ENCODE measurements around the gene OCIAD1. TPM values are rescaled to one million over a fixed set of nuclear protein-coding genes. Genes with fewer than 3 reads are reported as not detected.
"Not testable (repeated sequence)": the region's sequence is repeated elsewhere in the genome, so short reads cannot be mapped to it uniquely, and the experiment has no call there.

Gene OCIAD1
- total and polyA plus RNA-seq, 2 donors, result 105 to 182 TPM

DNA sequence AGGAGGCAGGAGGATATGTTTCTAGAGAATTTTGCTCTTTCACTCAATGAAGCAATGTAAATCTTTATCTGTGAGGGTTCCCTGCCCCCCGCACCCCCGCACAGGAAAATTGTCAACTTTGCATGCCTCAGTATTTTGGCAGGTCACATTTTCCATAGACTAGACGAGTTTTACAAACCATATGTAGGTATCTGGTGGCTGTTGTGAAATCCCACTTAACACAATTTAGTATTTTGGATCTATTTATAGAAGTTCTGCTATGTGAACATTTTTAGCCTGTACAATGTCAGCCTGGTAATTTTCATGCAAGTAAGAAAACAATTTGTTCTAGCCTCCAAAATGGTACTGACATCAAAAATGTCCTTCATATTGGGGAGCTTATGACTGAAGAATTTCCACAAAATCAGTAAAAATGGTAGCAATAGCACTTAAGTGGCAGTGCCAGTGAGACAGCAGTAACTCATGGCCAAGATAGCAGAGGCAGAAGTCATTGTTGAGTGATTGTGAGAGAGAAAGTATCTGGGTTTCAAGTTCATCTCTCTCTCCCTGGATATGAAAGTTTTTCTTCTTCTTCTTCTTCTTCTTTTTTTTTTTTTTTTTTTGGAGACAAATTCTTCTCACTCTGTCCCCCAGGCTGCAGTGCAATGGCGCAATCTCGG is 38.4 kb upstream of the OCIAD1 start:
- no peaks in the 10 kb centered on the region for H3K27me3 ChIP-seq (ENCODE audit: control insufficient read depth in 2 of 2, insufficient read depth in 1 of 2, low read length in 1 of 2)
- H3K36me3 ChIP-seq (ENCODE audit: control insufficient read depth in 2 of 2, insufficient read depth in 2 of 2, low read length in 1 of 2), result no peaks in the 10 kb centered on the region
- no peak overlapping the region for H3K27ac ChIP-seq (ENCODE audit: low read depth in 1 of 2, low read length in 1 of 2)
- no peaks in the 10 kb centered on the region for H3K4me1 ChIP-seq (ENCODE audit: control insufficient read depth in 2 of 2, insufficient read depth in 2 of 2, low read length in 2 of 2)
- DNase-seq (ENCODE audit: low read depth in 6 of 9, low spot score in 9 of 9), result no peak
- WGBS, result 88% methylated on average over 5 of the region's 5 CpGs
- H3K4me3 ChIP-seq (ENCODE audit: low read length in 2 of 2), result no peak overlapping the region
- no peaks in the 10 kb centered on the region for H3K9me3 ChIP-seq (ENCODE audit: control insufficient read depth in 2 of 2, insufficient read depth in 1 of 2, low read length in 1 of 2)

GRCh38 chr4:48795108-48795507 is 35.8 kb upstream of the OCIAD1 start:
- no peaks in the 10 kb centered on the region for H3K4me1 ChIP-seq (ENCODE audit: control insufficient read depth in 2 of 2, insufficient read depth in 2 of 2, low read length in 2 of 2)
- H3K27ac ChIP-seq (ENCODE audit: low read depth in 1 of 2, low read length in 1 of 2), result no peak overlapping the region
- H3K9me3 ChIP-seq (ENCODE audit: control insufficient read depth in 2 of 2, insufficient read depth in 1 of 2, low read length in 1 of 2), result no peaks in the 10 kb centered on the region
- H3K36me3 ChIP-seq (ENCODE audit: control insufficient read depth in 2 of 2, insufficient read depth in 2 of 2, low read length in 1 of 2), result no peaks in the 10 kb centered on the region
- DNase-seq (ENCODE audit: low read depth in 6 of 9, low spot score in 9 of 9), result no peak
- no peaks in the 10 kb centered on the region for H3K27me3 ChIP-seq (ENCODE audit: control insufficient read depth in 2 of 2, insufficient read depth in 1 of 2, low read length in 1 of 2)
- H3K4me3 ChIP-seq (ENCODE audit: low read length in 2 of 2), result no peak overlapping the region
- 97% methylated on average over 3 of the region's 3 CpGs for WGBS

- H3K36me3 ChIP-seq (ENCODE audit: control insufficient read depth in 2 of 2, insufficient read depth in 2 of 2, low read length in 1 of 2), result no peaks in the 10 kb centered on the region
- H3K4me1 ChIP-seq (ENCODE audit: control insufficient read depth in 2 of 2, insufficient read depth in 2 of 2, low read length in 2 of 2), result no peaks in the 10 kb centered on the region
- H3K27me3 ChIP-seq (ENCODE audit: control insufficient read depth in 2 of 2, insufficient read depth in 1 of 2, low read length in 1 of 2), result no peaks in the 10 kb centered on the region
- no peak for DNase-seq (ENCODE audit: low read depth in 6 of 9, low spot score in 9 of 9)
- H3K4me3 ChIP-seq (ENCODE audit: low read length in 2 of 2), result no peak overlapping the region
- H3K9me3 ChIP-seq (ENCODE audit: control insufficient read depth in 2 of 2, insufficient read depth in 1 of 2, low read length in 1 of 2), result no peaks in the 10 kb centered on the region
- H3K27ac ChIP-seq (ENCODE audit: low read depth in 1 of 2, low read length in 1 of 2), result no peak overlapping the region
- WGBS, result 95% methylated on average over 2 of the region's 2 CpGs
Measured at GRCh38 chr4:48796191-48796926, 34.5 kb upstream of the OCIAD1 start.

- Histone ChIP-seq H3K36me3 (ENCODE audit: control insufficient read depth in 2 of 2, insufficient read depth in 2 of 2, low read length in 1 of 2) (no peaks in the 10 kb centered on the region), H3K27ac (ENCODE audit: low read depth in 1 of 2, low read length in 1 of 2) (no peak overlapping the region), H3K27me3 (ENCODE audit: control insufficient read depth in 2 of 2, insufficient read depth in 1 of 2, low read length in 1 of 2) (no peaks in the 10 kb centered on the region), H3K9me3 (ENCODE audit: control insufficient read depth in 2 of 2, insufficient read depth in 1 of 2, low read length in 1 of 2) (no peaks in the 10 kb centered on the region), H3K4me1 (ENCODE audit: control insufficient read depth in 2 of 2, insufficient read depth in 2 of 2, low read length in 2 of 2) (no peaks in the 10 kb centered on the region), H3K4me3 (ENCODE audit: low read length in 2 of 2) (no peak overlapping the region)
- no peak for DNase-seq (ENCODE audit: low read depth in 6 of 9, low spot score in 9 of 9)
- 93% methylated on average over 1 of the region's 1 CpG for WGBS
Measured at GRCh38 chr4:48796927-48797679, 33.8 kb upstream of the OCIAD1 start.

GRCh38 chr4:48798117-48798516 is 32.8 kb upstream of the OCIAD1 start:
- Histone ChIP-seq H3K27ac (ENCODE audit: low read depth in 1 of 2, low read length in 1 of 2) (no peak overlapping the region), H3K36me3 (ENCODE audit: control insufficient read depth in 2 of 2, insufficient read depth in 2 of 2, low read length in 1 of 2) (no peaks in the 10 kb centered on the region), H3K9me3 (ENCODE audit: control insufficient read depth in 2 of 2, insufficient read depth in 1 of 2, low read length in 1 of 2) (no peaks in the 10 kb centered on the region), H3K27me3 (ENCODE audit: control insufficient read depth in 2 of 2, insufficient read depth in 1 of 2, low read length in 1 of 2) (no peaks in the 10 kb centered on the region), H3K4me1 (ENCODE audit: control insufficient read depth in 2 of 2, insufficient read depth in 2 of 2, low read length in 2 of 2) (no peaks in the 10 kb centered on the region), H3K4me3 (ENCODE audit: low read length in 2 of 2) (no peak overlapping the region)
- WGBS, result 97% methylated on average over 2 of the region's 2 CpGs
- DNase-seq (ENCODE audit: low read depth in 6 of 9, low spot score in 9 of 9), result no peak

DNA sequence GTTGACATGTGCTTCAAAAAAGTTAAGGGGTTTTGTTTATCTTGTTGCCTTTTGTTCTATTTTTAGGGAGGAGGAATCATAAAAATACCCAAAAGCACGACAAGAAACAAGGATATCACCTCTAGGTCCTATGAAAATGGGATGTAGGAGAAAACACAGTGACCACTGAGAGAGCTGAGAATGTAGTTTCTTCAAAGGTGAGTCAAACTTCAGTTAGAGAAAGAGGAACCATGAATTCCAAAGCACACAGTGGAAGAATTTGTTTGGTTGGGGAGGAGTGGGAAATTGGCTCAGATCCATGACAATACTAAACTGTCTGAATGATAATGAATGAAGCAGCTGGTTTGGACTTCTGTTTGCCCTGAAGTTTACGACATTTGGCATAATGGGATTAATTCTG is 31.7 kb upstream of the OCIAD1 start:
- no peaks in the 10 kb centered on the region for H3K9me3 ChIP-seq (ENCODE audit: control insufficient read depth in 2 of 2, insufficient read depth in 1 of 2, low read length in 1 of 2)
- no peaks in the 10 kb centered on the region for H3K4me1 ChIP-seq (ENCODE audit: control insufficient read depth in 2 of 2, insufficient read depth in 2 of 2, low read length in 2 of 2)
- no peak overlapping the region for H3K4me3 ChIP-seq (ENCODE audit: low read length in 2 of 2)
- H3K27me3 ChIP-seq (ENCODE audit: control insufficient read depth in 2 of 2, insufficient read depth in 1 of 2, low read length in 1 of 2), result no peaks in the 10 kb centered on the region
- H3K36me3 ChIP-seq (ENCODE audit: control insufficient read depth in 2 of 2, insufficient read depth in 2 of 2, low read length in 1 of 2), result no peaks in the 10 kb centered on the region
- DNase-seq (ENCODE audit: low read depth in 6 of 9, low spot score in 9 of 9), result no peak
- H3K27ac ChIP-seq (ENCODE audit: low read depth in 1 of 2, low read length in 1 of 2), result no peak overlapping the region
- WGBS, result 71% methylated on average over 2 of the region's 2 CpGs

DNA sequence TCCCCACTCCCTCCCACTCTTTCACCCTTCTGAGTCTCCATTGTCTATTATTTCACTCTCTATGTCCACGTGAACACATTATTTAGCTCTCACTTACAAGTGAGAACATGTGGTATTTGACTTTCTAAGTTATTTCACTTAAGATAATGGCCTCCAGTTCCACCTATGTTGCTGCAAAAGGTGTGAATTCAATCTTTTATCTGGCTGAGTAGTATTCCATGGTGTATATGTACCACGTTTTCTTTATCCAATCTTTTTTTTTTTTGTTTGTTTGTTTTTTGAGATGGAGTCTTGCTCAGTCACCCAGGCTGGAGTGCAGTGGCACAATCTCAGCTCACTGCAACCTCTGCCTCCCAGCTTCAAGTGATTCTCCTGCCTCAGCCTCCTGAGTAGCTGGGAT is 30.7 kb upstream of the OCIAD1 start:
- H3K9me3 ChIP-seq (ENCODE audit: control insufficient read depth in 2 of 2, insufficient read depth in 1 of 2, low read length in 1 of 2); H3K27me3 ChIP-seq (ENCODE audit: control insufficient read depth in 2 of 2, insufficient read depth in 1 of 2, low read length in 1 of 2); H3K4me3 ChIP-seq (ENCODE audit: low read length in 2 of 2); H3K27ac ChIP-seq (ENCODE audit: low read depth in 1 of 2, low read length in 1 of 2); H3K36me3 ChIP-seq (ENCODE audit: control insufficient read depth in 2 of 2, insufficient read depth in 2 of 2, low read length in 1 of 2); H3K4me1 ChIP-seq (ENCODE audit: control insufficient read depth in 2 of 2, insufficient read depth in 2 of 2, low read length in 2 of 2); DNase-seq (ENCODE audit: low read depth in 6 of 9, low spot score in 9 of 9): not testable (repeated sequence)
- 97% methylated on average over 2 of the region's 2 CpGs for WGBS

- Histone ChIP-seq H3K27ac (ENCODE audit: low read depth in 1 of 2, low read length in 1 of 2) (no peak overlapping the region), H3K4me1 (ENCODE audit: control insufficient read depth in 2 of 2, insufficient read depth in 2 of 2, low read length in 2 of 2) (no peaks in the 10 kb centered on the region), H3K4me3 (ENCODE audit: low read length in 2 of 2) (no peak overlapping the region), H3K36me3 (ENCODE audit: control insufficient read depth in 2 of 2, insufficient read depth in 2 of 2, low read length in 1 of 2) (no peaks in the 10 kb centered on the region), H3K27me3 (ENCODE audit: control insufficient read depth in 2 of 2, insufficient read depth in 1 of 2, low read length in 1 of 2) (no peaks in the 10 kb centered on the region), H3K9me3 (ENCODE audit: control insufficient read depth in 2 of 2, insufficient read depth in 1 of 2, low read length in 1 of 2) (no peaks in the 10 kb centered on the region)
- DNase-seq (ENCODE audit: low read depth in 6 of 9, low spot score in 9 of 9), result no peak
- 96% methylated on average over 3 of the region's 3 CpGs for WGBS
Measured at GRCh38 chr4:48801016-48801715, 29.7 kb upstream of the OCIAD1 start.
